Superior temporal gyrus (tissue), 1 donor: Measurements from ENCODE around the gene HOXA13.

ENCODE experiments used
- DNase-seq: peaks from one replicate; pipeline ENCODE4 v3.0.0-alpha.2; 2016; ENCODE audit errors: extremely low spot score

Gene HOXA13

DNA sequence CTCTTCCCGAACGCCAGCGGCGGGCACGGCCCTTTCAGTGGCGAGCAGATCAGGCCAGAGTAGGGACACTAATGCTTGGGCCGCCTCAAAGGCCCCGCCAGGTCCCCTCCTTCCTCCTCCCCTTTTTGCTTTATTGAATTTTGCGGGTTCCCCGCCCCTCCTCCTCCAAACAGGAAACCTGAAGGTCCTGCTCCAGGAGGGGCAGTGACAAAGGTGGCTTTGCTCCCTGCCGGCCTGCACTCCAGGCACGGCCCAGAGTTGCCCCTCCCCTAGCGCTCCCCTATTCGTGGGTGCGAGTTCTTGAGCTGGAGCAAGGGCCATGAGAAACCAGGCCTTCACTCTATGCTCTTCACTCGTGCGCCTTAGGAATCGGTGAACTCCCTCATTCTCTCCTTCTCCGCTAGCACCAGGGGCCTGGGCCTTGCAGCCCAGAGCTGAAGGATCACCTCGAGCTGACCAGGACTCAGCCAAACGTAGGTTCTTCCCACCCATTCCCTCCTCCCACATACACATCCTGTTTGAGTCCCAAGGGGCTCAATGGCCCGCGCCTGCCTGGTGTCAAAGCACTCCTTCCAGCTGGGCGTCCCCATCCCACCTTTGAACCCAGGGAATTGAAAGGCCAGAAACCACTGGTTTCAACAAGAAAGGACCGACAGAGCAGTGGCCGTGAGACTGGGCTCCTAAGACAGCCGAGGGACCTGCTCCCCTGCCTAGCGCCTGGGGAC lies 51.7 kb downstream of the HOXA13 start:
- DNase-seq = no peak

DNA sequence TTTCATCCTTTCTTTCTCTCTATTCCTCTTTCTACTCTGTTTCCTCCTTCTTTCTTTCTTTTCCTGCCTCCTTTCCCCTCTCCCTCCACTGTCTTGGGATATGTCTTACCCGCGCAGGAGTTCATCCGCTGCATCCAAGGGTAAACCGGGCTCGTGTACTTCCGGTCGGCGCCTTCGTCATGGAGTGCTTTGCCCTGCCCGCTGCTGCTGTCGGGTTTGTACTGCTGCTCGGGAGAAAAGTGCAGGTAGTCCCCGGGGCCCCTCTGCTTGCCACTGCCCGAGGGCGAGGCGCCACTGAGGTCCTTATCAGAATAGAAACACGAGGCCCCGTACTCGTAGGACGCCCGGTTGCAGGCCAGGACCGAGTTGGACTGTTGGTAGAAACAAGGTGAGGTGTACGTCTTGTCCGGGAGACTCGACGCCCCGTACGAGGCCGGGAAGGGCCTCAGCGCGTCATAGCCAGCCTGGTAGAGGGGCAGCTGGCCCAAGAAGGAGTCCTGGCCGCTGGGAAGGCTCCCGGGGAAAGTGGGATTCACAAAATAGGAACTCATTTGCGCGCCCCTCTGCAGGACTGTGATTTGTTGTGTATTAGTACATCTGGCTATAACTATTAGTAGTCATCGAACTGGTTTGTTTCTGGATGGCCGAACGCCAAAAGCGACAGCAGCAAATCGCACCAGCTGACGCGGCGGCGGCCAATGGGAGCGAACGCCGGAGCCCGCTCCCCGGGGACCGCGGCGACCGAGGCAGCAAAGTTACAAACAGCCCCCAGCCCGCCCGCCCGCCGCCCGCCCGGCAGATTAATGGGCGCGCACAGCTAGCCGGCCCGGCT lies 52.5 kb downstream of the HOXA13 start, which contains the start of gene HOXA6:
Gene HOXA6, minus strand, starts transcription at position 576 of the 832 bp plus-strand sequence. Its CDS starts 25 bp downstream, at position 551.
- DNase-seq = no peak

DNA sequence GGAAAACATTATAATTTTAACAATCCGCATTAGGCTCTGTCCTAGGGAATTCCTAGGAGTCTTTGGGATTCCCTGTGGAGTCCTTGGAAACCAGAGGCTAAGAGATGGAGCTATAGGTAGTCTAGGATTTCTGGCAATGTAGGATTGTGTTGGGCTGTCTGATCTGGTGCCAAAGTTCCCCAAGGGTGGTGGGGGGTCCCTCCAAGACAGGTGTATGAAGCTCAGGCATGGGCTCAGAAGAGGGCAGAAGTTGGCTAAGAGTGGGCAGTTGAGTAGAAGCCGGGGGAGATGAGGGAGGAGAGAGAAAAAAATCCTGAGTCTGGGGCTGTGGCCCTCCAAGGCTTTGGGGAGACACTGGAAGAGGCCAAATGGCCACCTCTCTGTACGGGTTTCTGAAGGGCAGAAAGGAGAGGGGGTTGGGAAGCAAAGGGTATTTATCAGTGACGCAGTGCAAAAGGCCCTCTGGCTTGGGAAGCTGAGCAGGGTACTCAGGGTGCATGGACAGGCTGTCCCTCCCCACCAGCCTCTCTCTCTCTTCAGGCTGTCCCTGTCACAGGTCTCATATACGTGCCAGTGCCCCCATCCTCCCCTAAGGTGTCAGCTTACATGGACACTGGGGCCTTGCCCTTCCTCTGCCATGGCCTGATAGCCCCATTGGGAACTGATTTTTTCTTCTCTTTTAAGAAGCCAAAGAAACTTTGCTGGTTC lies 53.2 kb downstream of the HOXA13 start:
- no peak for DNase-seq

DNA sequence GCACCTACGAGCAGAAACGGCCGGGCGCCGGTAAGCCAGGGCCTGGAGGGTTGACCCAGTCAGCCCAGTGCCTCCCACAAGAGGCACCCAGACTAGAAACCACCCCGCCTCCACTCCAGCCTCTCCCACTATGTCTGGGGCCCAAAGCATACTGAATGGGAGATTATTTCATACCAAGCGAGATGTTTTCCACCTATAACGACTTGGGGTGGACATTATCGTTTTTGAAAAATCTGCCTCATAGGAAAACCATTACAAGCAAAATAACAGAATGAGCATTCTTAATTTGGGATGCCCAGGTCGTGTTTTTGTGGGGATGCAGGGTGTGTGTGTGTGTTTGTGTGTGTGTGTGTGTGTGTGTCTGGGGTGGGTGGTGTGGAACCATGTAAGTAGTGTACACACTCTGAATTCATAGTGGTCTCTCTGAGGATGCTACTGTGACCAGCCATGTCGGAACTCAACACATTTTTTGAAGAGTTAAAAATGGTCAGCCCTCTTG lies 53.9 kb downstream of the HOXA13 start:
- no peak for DNase-seq

DNA sequence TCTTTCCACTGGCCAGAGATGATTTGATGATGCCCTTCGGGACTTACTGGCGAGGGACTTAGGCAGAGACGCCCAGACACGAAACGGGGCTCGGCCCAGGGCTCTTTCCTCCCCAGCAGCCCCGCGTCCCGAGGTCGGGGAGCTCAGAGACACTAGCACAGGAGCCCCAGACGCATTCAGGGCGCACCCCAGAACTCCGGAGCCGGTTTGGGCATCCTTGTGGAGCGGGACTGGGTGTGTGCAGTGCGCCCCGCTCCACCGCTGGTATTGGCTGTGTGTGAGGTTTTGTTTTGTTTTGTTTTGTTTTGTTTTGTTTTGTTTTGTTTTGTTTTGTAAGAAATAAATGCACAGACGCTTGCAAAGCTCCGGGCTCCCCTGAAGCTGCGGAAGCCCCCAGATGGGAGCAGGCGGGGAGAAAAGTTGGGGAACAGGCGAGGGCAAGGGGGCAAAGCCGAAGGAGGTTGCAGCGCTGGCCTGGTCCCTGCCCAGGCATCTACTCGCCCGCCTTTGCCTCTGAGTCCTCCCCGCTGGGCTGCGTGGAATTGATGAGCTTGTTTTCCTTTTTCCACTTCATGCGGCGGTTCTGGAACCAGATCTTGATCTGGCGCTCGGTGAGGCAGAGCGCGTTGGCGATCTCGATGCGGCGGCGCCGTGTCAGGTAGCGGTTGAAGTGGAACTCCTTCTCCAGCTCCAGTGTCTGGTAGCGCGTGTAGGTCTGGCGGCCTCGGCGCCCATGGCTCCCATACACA lies 54.6 kb downstream of the HOXA13 start:
- no peak for DNase-seq

DNA sequence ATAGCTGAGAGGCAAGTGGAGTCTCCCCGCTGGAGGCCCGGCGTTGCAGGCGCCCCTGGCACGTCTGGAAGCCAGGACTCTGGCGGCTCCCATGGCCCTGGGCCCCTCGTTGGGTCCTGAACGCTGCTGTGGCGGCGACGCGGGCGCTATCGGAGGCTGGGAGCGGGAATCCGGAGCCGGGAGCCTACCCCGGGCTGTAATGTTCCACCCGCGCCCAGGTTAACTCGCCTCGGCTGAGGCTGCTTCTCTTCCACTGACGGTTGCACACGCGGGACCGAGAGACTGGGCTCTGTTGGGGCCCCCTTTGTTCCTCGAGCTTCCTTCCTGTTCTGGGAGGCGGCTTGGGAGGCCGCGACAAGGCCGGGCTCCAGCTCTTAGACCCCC lies 55.1 kb downstream of the HOXA13 start:
- DNase-seq = no peak
